Right atrium auricular region (tissue), 2 donors: ENCODE results near the gene KLF9. TPM values are rescaled to one million over a fixed set of nuclear protein-coding genes. Genes with fewer than 3 reads are reported as not detected.

Source experiments
- DNase-seq: peaks from one replicate; pipeline ENCODE4 v3.0.0-alpha.2; 2019; ENCODE audit warnings: low spot score
- H3K27ac ChIP-seq, 2 donors: fragments of 200-600 bp; sonication (generic); 1 replicate in 1 of 2; 2 replicates in 1 of 2; pipeline ENCODE4 v1.5.1; 2016 to 2019
- H3K27me3 ChIP-seq, 2 donors: fragments of 200-600 bp; sonication (generic); one replicate each; pipeline versions ENCODE4 v1.5.1 to v1.6.0; 2017 to 2019
- H3K36me3 ChIP-seq: fragments of 200-600 bp; sonication (generic); one replicate; pipeline ENCODE4 v1.5.1; 2016
- H3K4me1 ChIP-seq, 2 donors: fragments of 200-600 bp; sonication (generic); one replicate each; pipeline versions ENCODE4 v1.5.1 to v1.6.0; 2017 to 2019
- H3K4me3 ChIP-seq, 2 donors: fragments of 200-600 bp; sonication (generic); 1 replicate in 1 of 2; 2 replicates in 1 of 2; pipeline ENCODE4 v1.5.1; 2017 to 2019; ENCODE audit warnings: mild to moderate bottlenecking in 1 of 2, moderate library complexity in 1 of 2
- H3K9me3 ChIP-seq, 2 donors: fragments of 200-600 bp; sonication (generic); one replicate each; pipeline ENCODE4 v1.5.1; 2019
- CTCF ChIP-seq, 2 donors: fragments of 200-600 bp; sonication (generic); IDR thresholded peaks; one replicate each; pipeline ENCODE4 v1.5.1; 2019; ENCODE audit warnings: antibody characterized with exemption in 2 of 2
- total RNA-seq, 2 donors: library from RNA; depleted of rRNA; stranded (reverse); fragments of >200 nt; gene quantifications; one replicate each; pipeline ENCODE4 v1.1.0, GENCODE V29; 2016

KLF9 gene
- total RNA-seq, 2 donors from 2014 or later: 74.1 to 76.7 TPM

- no peak for TF ChIP-seq CTCF (IDR thresholded peaks at IDR 0.05)
- Histone ChIP-seq H3K27ac (no peak overlapping the region), H3K4me3 (no peak overlapping the region), H3K4me1 (peaks cover 0 to 31% of the 10 kb centered on the region in 2 donors), H3K9me3 (no peaks in the 10 kb centered on the region), H3K36me3 (no peaks in the 10 kb centered on the region), H3K27me3 (no peaks in the 10 kb centered on the region)
- DNase-seq: no peak
Observed at GRCh38 chr9:70442328-70442848, 27.9 kb upstream of the KLF9 start.

GRCh38 chr9:70441622-70442021 is 27.2 kb upstream of the KLF9 start:
- DNase-seq: no peak
- H3K4me3 ChIP-seq: no peak overlapping the region
- H3K27ac ChIP-seq: no peak overlapping the region
- TF ChIP-seq CTCF (IDR thresholded peaks at IDR 0.05): no peak
- H3K9me3 ChIP-seq: no peaks in the 10 kb centered on the region
- H3K27me3 ChIP-seq: no peaks in the 10 kb centered on the region
- H3K4me1 ChIP-seq: peaks cover 0 to 39% of the 10 kb centered on the region in 2 donors
- H3K36me3 ChIP-seq: no peaks in the 10 kb centered on the region

- no peak for DNase-seq
- TF ChIP-seq CTCF (IDR thresholded peaks at IDR 0.05): no peak
- Histone ChIP-seq H3K36me3 (no peaks in the 10 kb centered on the region), H3K27ac (peak overlapping the region in 1 of 2 donors; percentile 74), H3K27me3 (no peaks in the 10 kb centered on the region), H3K9me3 (no peaks in the 10 kb centered on the region), H3K4me1 (peaks cover 0 to 52% of the 10 kb centered on the region in 2 donors), H3K4me3 (no peak overlapping the region)
Observed at GRCh38 chr9:70439991-70440706, 25.7 kb upstream of the KLF9 start.

- TF ChIP-seq CTCF (IDR thresholded peaks at IDR 0.05): no peak
- H3K9me3 ChIP-seq: no peaks in the 10 kb centered on the region
- H3K4me3 ChIP-seq: no peak overlapping the region
- DNase-seq: peak; percentile 89
- H3K36me3 ChIP-seq: no peaks in the 10 kb centered on the region
- peaks cover 0 to 52% of the 10 kb centered on the region in 2 donors for H3K4me1 ChIP-seq
- H3K27me3 ChIP-seq: no peaks in the 10 kb centered on the region
- peak overlapping the region; percentile 70 to 74 for H3K27ac ChIP-seq
Observed at GRCh38 chr9:70438341-70438928, 24.0 kb upstream of the KLF9 start.

- H3K27ac ChIP-seq: peak overlapping the region in 1 of 2 donors; percentile 67
- no peaks in the 10 kb centered on the region for H3K36me3 ChIP-seq
- peaks cover 0 to 52% of the 10 kb centered on the region in 2 donors for H3K4me1 ChIP-seq
- H3K9me3 ChIP-seq: peaks cover 0 to 6% of the 10 kb centered on the region in 2 donors
- no peak overlapping the region for H3K4me3 ChIP-seq
- H3K27me3 ChIP-seq: no peaks in the 10 kb centered on the region
- DNase-seq: peak; percentile 13
- no peak for TF ChIP-seq CTCF (IDR thresholded peaks at IDR 0.05)
Observed at GRCh38 chr9:70435948-70436347, 21.5 kb upstream of the KLF9 start.
